Brain pericyte (primary cell): ENCODE results near the gene TEX2.
"Not testable (repeated sequence)": the region's sequence is repeated elsewhere in the genome, so short reads cannot be mapped to it uniquely, and the experiment has no call there.

Experiments used
- DNase-seq: peaks from one replicate; pipeline ENCODE4 v3.0.0-alpha.2; 2012; ENCODE audit warnings: low read depth, low spot score

Gene TEX2

DNA sequence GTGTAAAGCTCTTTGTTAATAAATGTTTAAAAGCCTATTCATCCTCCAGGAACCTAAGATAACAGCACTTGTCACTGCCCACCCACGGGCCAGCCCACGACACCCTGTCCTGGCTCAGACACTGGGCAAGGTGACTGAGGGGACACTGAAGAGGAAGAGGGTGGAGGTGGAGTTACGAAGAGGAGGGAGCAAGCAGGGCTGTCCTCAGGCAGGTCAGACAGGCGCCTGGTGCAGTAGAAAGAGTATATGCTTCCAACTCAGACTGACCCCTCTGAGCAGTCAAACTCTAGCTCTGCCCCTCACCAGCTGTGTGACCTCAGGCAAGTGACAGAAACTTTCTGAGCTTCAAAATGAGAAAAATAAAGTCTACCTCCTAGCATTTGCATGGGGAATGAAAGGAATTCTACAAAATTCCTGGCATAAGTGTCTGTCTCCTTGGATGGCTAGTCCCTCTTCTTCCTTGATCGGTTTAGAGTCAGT, 22.8 kb downstream of the TEX2 start:
- no peak for DNase-seq

DNA sequence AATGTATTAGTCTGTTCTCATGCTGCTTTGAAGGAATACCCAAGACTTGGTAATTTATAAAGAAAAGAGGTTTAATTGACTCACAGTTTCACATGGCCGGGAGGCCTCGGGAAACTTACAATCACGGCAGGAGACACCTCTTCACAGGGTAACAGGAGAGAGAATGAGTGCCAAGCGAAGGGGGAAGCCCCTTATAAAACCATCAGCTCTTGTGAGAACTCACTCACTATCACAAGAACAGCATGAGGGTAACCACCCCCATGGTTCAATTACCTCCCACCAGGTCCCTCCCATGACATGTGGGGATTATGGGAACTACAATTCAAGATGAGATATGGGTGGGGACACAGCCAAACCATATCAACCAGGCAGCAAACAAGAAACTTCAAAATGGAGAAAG, 24.6 kb downstream of the TEX2 start:
- not testable (repeated sequence) for DNase-seq

DNA sequence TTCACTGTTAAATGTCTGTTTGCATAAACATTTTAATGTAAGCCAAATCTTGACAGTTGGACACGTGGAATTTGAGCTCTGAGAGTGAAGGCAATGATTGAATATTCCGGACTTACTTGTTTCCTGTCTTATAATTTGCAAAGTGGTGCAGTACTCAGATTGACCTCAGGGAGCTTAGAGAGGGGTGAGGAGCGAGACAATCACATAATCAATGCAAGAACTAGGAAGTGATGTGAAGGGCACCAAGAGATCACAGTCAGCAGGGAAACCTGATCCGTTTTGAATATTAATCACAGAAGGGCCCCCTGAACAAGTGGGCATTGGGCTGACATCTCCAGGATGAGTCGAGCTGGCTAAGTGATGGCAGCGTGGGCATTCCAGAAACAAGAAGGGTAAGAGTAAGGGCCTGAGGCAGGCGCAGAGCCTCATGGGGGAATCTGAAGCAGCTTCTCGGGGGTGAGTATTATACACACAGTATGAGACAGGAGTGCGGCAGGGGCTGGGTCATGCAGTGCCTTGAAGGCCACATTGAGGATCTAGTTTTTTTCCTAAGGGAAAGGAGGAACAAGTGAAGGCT, 26.1 kb downstream of the TEX2 start:
- DNase-seq, result no peak

DNA sequence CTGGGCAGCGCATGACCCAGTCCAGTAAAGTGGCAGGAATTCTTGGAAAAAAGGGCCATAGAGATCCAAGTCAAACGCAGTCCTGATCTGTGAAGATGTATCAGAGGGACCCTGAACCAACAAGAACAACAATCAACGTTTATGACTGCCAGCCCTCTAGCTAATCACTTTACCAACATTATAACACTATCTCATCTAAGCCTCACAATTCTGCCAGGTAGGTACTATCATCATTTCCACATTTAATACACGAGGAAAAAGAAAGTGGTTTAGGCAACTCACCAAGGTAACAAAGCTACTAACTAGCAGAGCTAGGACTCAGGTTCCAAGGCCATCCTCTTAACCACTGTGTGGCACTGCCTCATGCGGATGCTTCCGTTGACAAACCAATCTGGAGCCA, 28.1 kb downstream of the TEX2 start:
- DNase-seq, result no peak

DNA sequence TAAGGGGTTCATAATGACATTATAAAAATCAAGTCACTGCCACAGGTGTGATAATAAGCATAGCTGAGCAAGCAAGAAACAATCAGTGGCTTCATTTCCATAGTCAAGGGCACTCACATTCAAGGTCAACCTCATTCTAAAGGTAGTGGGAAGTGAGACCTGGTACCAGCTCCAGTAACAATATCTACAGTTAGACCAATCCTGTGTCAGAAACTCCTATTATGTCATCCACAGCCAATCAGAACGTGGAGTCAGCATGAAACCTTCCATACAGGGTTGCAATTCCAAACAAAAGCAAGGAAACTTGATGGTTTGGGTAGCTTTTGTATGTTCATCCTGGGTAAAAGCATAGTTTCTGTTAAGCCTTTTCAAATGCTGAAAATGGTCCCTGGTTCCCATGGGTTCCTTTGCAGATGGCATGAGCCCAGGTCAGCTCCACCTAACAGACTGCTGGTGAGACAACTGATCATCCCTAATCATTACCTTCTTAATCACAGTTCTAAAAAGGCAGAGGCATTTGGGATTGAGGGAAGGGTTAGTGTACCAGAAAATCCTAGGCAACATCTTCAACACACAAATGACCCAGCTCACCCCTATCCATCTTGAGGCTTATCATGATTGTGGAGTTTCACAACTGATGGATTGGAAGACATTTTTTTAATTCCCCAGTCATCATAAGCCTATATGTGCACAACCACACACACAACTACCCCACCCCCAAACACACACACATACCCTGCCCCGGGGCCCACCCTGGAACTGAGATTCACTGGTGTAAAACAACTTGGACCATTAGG, 30.4 kb downstream of the TEX2 start:
- no peak for DNase-seq

DNA sequence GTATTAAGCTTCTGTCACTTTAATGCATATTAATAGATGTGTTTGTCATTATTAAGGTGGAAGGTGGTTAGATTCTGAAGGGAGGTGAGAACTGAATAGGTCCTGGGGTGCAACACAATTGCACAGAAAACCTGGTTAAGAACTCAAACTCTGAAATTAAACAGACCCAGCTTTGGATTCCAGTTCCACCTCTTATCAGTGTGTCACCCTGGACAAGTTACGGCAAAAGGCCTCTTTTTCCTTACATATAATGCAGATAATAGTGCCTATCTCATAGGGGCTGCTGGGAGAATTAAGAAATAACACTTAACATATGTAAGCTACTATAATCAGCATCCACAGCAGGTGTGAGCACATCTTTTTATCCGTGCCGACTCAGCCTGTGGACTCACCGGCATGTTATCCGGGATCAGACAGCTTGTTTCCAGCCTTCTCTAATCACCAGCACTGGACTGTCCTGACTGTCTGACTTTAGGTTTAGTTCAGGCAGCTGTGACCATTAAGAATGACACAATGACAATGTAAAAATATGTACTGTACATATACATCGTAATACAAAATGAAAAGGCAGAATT, 31.4 kb downstream of the TEX2 start:
- DNase-seq, result no peak

DNA sequence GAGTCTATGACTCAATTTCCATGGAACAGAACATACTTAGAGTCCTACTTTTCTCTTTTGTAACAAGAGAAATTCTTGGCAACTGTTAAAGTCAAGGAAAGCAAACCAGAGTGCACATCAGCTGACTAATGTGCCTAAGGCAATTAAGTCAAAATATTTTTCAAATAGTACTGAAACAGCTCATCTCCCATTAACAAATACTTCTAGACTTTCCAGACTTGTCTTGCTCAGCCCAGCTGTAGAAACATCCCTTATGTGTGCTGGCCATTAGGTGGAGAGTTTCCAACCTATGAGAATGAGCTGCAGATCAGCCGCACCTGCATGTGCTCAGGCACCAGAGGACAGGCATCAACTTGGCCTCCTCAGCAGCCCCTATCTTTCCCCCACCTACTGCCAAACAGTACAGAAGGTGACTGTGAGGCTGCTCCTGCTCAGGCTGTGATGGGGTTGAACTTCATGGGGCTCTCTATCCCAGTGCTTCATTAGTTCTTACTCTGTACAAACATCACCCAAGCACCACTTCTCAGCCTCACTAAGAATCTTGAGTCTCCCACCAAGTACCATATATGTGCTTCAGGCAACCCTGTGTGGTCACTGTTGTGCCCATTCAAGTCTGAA, 32.2 kb downstream of the TEX2 start:
- DNase-seq, result peak; percentile 15

DNA sequence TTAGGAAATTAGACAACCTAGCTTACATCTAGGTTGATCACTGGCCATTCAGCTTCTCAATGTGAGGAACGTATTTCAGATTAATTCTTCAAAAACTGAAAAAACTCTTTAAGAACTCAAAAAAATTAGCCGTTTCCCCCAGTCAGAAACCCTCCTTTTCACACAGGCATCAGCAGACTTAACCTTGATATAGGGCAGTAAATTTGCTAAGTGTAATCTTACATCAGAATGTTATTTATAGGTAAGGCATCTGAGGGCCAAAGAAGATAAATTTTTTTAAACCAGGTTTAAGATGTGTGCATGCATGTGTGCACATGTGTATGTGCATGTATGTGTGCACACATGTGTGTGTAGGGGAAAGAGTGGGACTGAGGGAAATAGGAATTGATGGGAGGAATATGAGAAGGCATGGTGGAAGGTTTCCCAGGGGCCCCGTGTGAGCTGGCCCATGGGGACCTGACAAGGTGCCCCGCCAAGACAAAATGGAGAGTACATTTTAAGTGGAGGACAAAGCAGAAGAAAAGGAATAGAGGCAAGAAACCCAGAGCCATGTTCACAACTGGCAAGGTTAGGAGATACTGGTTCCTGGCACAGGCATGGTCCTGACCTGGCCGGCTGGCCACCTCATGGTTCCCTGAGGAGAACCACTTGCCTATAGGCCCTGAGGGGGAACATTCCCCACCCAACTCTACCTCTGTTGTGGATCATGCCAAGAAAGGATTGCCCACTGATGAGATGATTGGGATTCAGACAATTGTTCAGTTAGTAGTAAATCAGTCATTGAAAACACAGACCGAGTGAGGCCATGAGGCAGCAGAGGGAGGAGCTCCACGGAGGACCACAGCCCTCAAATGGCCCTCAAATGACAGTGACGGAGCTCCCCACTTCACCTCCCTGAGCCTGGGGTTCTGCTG, 33.0 kb downstream of the TEX2 start:
- DNase-seq, result no peak

DNA sequence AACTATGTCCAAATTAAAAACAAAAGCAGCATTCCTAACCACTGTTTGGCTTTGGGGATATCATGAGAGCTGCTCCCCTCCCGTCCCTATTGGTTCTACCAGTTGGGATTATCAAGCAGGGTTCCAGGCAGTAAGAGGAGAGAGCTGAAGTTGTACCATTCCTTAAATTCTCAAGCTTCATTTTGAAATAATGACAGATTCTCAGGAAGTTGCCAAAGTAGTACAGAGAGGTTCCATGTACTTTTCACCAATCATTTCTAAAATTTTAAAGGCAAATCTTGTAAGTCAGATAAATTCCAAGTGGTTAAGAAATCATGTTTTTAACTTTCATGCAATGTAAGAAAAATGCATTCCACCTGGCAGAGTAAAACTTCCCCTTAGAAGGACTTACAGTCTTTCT, 36.9 kb downstream of the TEX2 start:
- no peak for DNase-seq

DNA sequence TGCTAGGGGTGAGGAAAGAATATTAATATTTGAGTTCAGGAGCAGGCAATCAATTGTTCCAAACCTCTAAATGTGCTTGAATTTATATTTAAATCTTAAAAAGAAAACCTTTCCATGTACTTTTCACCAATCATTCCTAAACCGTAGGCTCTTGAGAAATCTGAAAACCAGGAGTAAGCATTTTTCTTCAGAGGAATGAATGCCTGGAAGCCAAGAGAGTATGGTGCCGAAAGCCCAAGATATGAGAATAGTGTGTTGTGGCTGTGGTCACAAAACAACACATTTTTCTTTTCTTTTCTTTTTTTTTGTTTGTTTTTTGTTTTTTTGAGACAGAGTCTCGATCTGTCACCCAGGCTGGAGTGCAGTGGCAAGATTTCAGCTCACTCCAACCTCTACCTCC, 37.6 kb downstream of the TEX2 start:
- DNase-seq, result no peak

DNA sequence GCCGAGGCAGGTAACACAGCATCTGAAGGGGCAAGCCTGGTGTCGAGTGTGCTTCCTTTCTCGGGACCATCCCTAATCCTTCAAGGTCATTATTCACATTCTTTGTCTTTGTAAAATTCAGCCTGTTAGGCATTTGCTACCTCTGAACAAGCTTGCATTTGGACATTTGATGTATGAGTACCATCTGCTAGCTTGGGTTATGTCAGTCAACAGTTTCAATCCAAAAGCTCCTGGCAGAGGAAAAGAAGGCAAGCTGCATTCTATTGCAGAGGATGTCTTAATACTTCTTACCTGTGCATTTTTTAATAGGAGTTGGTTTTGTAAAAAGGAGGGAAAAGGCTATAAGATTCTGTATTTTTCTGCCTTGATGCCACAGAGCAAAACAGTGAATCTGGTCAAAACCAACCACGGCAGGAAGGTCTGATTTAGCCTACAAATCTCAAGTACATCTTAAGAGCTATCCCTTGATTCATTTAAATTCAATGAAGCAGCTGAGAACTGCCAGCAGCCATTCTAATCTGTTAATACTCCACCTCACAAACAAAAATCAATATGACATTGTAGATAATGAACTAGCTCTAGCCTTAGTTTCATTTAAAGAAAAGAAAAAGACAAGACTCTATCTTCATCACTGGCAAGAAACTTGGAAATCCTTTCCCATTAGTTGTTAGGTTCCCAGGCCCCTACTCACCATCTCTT, 39.0 kb downstream of the TEX2 start:
- DNase-seq, result no peak

DNA sequence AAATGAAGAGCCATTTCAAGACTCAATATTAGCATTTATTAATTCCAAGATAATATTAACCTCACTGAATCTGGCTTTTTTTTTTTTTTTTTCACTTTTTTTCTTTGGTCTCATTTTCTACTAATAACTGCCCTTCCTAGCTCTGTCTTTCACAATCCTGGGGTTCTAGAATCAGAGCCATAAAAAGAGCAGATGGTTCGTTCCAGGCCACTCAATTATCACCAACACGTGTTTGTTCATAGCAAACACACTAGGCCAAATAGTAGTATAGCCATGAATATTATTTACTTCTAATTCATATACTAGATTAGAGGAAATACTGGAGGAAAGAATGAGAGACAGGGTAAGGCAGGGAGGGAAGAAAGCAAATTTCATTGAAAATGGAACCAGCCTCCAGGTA, 39.8 kb downstream of the TEX2 start:
- DNase-seq, result no peak

DNA sequence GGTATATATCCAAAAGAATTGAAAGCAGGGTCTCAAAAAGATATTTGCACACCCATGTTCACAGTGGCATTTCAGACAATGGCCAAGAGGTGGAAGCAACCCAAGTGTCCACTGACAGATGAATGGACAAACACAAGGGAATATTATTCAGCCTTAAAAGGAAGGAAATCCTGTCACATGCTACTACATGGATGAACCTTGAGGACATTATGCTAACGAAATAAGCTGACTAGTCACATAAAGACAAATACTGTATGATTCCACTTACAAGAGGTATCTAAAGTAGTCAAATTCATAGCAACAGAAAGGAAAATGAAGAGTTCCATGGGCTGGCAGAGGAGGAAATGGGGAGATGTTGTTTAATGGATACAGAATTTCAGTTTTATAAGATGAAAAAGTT, 41.4 kb downstream of the TEX2 start:
- DNase-seq, result no peak

DNA sequence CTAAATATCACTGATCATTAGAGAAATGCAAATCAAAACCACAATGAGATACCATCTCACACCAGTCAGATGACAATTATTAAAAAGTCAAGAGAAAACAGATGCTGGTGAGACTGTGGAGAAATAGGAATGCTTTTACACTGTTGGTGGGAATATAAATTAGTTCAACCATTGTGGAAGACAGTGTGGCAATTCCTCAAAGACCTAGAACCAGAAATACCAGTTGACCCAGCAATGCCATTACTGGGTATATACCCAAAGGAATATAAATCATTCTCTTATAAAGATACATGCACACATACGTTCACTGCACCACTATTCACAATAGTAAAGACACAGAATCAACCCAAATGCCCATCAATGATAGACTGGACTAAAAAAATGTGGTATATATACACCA, 42.5 kb downstream of the TEX2 start:
- DNase-seq, result not testable (repeated sequence)

DNA sequence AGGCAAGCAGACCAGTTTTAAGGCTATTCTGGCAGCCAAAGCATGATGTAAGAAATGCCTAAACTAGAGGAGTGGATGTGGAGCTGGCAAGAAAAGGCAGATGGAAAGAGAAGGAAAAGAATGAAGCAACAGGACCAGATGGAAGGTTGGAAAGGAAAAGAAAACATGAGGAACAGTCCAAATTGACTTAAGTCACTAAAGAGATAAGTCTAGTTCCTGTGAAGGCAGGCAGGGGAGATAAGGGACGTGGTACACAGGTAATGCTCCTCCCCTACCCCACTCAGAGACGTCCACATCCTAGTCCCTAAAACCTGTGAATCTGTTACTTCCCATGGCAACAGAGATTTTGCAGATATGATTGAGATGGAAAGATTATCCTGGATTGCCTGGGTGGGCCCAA, 43.5 kb downstream of the TEX2 start:
- no peak for DNase-seq

DNA sequence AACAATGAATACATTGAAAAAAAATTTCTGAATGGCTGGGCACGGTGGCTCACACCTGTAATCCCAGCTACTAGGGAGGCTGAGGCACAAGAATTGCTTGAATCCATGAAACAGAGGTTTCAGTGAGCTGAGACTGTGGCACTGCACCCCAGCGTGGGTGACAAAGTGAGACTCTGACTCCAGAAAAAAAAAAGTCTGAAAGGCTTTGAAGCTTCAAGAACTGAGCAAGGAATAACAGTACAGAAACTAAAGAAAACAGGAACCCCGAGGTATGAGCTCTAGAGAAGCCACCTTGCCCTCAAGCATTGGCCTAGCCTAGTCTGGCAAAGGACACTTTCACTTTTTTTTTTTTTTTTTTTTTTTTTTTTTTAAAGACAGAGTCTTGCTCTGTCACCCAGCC, 45.0 kb downstream of the TEX2 start:
- no peak for DNase-seq

DNA sequence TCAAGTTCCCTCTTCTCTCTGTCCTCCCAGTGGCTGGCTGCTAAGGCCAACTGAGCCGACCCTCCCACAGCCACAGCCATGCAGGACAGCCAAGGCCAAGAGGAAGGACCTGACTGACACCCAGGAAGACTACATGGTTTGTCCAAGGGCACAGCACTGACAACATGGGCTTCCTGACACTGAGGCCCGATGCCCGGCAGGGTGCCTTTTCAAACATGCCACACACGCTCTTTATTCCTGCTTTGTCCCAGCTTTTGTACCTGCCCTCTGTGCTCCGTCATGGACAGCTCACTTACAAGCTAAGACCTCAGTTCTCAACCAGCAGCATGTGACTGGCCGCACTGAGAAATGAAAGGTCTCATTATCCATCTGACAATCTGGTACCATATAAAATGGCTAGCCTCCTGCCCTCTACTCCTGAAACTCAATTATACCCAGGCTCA, 45.8 kb downstream of the TEX2 start:
- no peak for DNase-seq

DNA sequence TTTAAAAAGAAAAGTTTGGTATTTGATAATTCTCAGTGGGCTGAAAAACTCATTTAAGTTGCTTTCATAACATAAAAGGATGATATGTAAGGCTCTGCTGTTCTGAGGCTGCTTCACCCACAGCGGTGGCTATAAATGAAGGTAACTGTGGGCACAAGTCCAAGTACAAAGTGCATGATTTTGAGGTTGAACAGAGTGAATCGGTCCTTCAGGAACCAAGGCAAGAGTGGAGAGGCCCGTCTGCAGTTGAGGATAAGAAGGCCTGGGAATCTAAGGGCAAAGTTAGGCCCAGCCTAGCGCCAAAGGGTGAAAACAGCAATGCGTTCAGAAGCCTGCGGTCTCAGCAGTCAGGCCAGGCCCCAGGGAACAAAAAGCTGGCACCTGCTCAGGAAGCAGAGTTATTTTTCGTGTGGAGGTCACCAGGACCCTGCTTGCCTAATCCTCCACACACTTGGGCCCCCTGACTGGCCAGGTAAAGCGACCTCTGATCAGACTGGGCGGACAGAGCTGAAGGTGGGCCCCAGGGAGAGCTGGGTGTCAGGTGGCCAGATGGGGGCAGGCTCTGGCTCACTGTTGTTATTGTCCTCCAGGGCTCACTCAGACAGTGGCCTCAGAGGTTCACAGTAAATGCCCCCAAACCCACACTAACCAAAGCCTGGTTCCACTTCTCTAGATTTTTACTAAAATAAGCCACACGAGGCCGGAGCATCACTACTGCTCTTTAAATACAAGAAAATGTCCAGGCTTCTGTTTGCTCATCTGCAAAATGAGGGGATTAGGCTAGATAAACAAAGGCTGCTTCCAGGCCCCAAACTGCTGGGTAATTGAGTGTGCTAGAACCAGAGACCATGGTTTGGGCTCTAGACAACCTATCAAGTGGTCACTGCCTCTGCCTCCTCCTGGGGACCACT, 46.5 kb downstream of the TEX2 start:
- no peak for DNase-seq

DNA sequence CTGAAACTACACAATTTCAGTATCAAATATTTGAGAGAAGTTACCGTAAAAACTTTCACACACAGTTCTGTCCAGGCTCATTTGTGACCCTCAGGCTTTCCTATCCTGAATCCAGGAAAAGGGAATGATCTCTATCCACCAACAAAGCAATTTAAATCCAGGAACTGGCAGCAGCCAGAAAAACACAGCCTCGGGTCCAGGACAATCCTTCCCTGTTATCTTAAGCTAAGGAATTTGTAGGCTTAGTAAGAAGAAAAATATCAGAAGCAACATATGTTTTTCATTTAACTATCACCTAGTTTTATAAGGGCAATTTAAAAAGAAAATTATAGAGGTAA, 47.1 kb downstream of the TEX2 start:
- DNase-seq, result no peak

DNA sequence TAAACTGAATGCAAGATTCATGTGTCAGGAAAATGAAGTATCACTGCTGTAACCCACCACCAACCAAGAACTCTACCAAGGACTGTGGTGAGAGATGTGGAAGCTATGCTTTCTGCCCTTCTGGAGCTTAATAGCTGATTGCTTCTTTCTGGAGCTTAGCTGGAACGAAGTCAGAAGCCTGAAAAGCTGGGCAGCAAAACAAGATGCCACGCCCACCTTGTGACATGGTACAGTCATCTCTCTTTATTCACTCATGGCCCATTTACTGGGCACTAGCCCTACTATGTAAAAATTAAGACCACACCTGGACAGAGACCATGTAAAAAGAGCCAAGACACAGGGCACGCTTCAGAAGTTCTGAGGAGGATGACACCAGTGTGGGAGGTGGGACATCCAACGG, 48.1 kb downstream of the TEX2 start:
- DNase-seq, result no peak
